HG02981 (cell line): Measurements from ENCODE around the gene SPTBN5.

Experiments used
- ATAC-seq: cut with Tn5 transposase; IDR thresholded peaks from one replicate; pipeline ENCODE4 v1.9.1; 2021; ENCODE audit warnings: mild to moderate bottlenecking, moderate library complexity; ENCODE audit not compliant: unreplicated experiment

SPTBN5 gene

DNA sequence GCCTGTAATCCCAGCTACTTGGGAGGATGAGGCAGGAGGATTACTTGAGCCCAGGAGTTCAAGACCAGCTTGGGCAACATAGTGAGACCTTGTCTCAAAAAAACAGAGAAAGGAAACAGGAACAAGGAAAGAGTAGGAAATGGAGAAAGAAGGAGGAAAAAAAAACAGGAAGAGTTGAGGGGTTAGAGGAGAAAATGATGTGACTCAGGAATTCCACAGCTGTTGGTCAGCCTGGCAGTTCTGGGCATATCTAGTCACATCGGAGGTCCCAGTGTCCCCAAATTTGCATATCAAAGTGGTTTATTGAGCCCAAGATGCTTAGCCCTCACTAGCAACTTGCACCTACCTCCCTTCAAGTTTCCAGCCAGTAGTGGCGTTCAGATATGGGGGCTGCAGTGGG lies 84.7 kb downstream of the SPTBN5 start:
- no peak for ATAC-seq

- no peak for ATAC-seq
Observed at GRCh38 chr15:41806291-41807181, 87.3 kb downstream of the SPTBN5 start.

DNA sequence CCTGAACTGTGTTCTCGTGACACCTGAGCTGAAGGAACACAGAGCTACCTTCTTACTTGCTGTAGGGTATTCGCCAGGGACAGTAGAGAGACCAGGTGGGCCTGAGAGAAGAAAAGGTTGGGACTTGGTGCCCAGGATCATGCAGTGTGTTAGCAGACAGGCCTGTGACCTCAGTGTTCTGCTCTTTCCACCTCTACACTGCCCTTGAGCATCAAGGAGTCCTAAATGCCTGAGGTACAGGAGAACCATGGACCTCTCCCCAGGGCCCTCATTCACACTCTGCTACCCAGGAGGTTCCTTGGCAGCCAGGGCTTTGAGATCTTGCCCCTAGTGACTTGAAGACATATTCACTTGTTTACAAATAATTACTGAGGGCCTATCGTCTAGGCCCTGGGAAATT lies 88.1 kb downstream of the SPTBN5 start:
- ATAC-seq: no peak

DNA sequence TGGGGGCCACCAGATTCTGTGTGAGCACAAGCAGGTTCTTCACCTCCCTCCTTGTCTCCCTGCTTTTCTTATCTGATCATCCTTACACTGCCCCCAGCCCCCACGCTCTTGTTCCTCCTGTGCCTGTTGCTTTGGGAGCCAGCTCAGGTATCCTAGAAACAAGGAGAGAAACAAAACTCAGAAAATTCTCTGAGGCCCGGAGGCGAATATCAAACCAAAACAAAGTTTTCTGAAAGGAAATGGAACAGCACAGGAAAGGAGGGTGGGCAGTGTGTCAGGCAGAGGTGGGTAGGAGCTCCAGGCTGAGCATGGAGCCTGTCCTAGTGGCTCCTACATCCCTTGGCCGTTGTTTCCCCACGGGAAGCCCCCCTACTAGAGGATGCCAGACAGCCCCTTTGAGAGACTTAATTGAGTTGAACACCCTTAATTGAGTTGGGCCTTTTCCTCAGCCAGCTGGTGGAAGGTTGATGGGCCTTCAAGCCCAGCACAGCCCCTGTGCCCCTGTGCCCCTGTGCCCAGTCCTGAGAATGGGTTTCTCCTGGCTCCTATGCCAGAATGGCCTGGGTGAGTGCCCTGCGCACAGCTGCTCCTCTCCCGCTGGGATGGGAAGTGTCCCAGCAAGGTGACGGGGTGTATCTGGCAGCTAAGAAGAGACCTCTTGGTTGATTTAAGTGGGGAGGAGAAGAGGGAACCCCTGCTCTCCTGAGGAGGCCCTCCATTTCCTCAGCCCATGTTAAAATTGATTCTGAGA lies 88.8 kb downstream of the SPTBN5 start:
- no peak for ATAC-seq

DNA sequence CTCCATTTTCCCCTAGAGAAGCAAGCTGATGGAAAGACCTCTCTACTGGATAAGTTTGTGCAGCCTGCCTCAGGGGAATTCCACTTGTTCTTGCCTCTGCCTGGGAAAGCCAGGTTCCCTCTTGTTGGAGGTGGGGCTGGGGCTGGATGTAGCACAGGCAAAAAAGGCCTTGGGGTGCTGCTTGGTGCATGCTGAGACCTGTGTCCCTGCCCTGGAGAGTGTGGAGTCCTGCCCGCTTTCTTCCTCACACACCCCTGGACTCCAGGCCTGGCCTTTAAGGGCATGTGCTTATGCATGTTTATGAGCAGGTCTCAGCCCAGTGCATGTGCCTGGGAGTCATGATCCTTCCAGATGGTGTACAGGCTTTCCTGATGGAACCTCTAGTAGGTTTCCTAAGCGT lies 89.5 kb downstream of the SPTBN5 start:
- no peak for ATAC-seq

DNA sequence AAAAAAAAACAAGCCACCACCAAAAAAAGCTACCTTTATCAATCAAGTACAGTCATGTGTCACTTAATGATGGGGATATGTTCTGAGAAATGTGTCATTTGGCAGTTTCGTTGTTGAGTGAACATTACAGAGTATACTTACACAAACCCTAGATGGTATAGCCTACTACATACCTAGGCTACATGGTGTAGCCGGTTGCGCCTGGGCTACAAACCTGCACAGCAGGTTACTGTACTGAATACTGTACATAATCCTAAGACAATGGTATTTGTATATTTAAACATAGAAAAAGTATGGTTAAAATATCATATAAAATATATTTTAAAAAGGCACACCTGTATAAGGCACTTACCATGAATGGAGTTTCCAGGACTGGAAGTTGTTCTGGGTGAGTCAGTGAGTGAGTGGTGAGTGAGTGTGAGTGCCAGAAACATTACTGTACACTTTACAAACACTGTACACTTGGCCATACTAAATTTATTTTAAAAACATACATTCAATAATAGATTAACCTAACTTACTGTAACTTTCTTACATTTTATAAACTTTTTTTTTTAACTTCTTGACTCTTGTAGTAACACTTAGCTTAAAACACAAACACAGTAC lies 91.9 kb downstream of the SPTBN5 start:
- ATAC-seq: no peak

- ATAC-seq: no peak
Observed at GRCh38 chr15:41801185-41801584, 92.7 kb downstream of the SPTBN5 start.

- ATAC-seq: no peak
Observed at GRCh38 chr15:41799488-41799805, 94.4 kb downstream of the SPTBN5 start.

GRCh38 chr15:41798607-41799487 lies 95.0 kb downstream of the SPTBN5 start:
- no peak for ATAC-seq
